ENCODE results near the gene SYK. TPM values are rescaled to one million over a fixed set of nuclear protein-coding genes. Genes with fewer than 3 reads are reported as not detected.
A peak's percentile ranks its signal among the peaks of the same experiment; 100 is the strongest.

Gene SYK
- total RNA-seq, 1 experiment from 2014 or later = 0.28 TPM

DNA sequence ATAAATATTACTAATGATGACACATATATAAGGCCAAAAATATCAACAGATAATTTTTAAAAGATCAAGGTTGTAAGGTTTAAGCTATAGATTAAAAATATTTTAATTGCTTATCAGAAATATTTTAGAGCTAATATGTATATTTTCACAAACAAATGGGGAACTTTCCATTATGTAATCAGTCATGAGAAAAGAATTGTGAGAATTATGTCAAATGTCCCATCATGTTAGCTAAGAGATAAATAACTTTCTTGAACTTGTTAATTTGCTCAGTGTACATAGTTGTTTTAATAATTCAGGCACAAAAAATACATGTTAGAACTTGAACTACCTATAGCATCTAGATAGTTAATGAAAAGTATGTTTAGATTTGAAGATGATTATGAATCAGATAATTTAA is 67.7 kb downstream of the SYK start:
- TF ChIP-seq SIN3A (IDR thresholded peaks at IDR 0.05; ENCODE audit: borderline replicate concordance, insufficient read depth, low read depth, low read length) = no peak
- no peak for TF ChIP-seq TCF7L2 (IDR thresholded peaks at IDR 0.05; ENCODE audit: low read depth, low read length)
- no peak for TF ChIP-seq REST (IDR thresholded peaks at IDR 0.05; ENCODE audit: insufficient read depth in 1 of 2, low read depth in 2 of 2, low read length in 1 of 2)
- no peak for TF ChIP-seq POLR2AphosphoS5 (IDR thresholded peaks at IDR 0.05; ENCODE audit: low read depth, low read length)
- no peak for TF ChIP-seq CTCF (IDR thresholded peaks at IDR 0.05)
- ChIA-PET CTCF (interaction anchor here (0.6 kb wide), 1 partner anchor 632 kb away, joined by 3 read pairs; no protein-coding TSS in a partner anchor), POLR2A (no interaction called here)
- Histone ChIP-seq H3K4me1 (ENCODE audit: control insufficient read depth, insufficient read depth, low read length) (no peaks in the 10 kb centered on the region), H3K27ac (ENCODE audit: low read length) (no peak overlapping the region), H3K4me3 (ENCODE audit: low read depth in 2 of 2, low read length in 2 of 2) (no peak overlapping the region), H3K9me3 (ENCODE audit: control insufficient read depth, insufficient read depth, low read depth, low read length) (no peaks in the 10 kb centered on the region), H3K27me3 (ENCODE audit: control insufficient read depth, insufficient read depth, low read length) (no peaks in the 10 kb centered on the region), H3K36me3 (ENCODE audit: control insufficient read depth, insufficient read depth, low read length) (no peaks in the 10 kb centered on the region)
- intact Hi-C loops (cut with micrococcal nuclease; ENCODE audit: unreplicated experiment) = no loop called here
- DNase-seq (ENCODE audit: low read depth, low spot score) (no peak), ATAC-seq (no peak)
- in situ Hi-C loops (cut with HindIII; ENCODE audit: low pct_unique_long_range_greater_than_20kb, low sequenced_read_pairs) = no loop called here
- BruUV-seq (replicated peaks) = no TSS peak

- peak; percentile 17 for DNase-seq (ENCODE audit: low read depth, low spot score)
- ATAC-seq = no peak
- H3K9me3 ChIP-seq (ENCODE audit: control insufficient read depth, insufficient read depth, low read depth, low read length) = no peaks in the 10 kb centered on the region
- ChIA-PET CTCF (no interaction called here), POLR2A (no interaction called here)
- TF ChIP-seq CTCF (IDR thresholded peaks at IDR 0.05) (peak; percentile 75; the same call in 1 of the 2 replicates), REST (IDR thresholded peaks at IDR 0.05; ENCODE audit: insufficient read depth in 1 of 2, low read depth in 2 of 2, low read length in 1 of 2) (no peak)
- no peak overlapping the region for H3K4me3 ChIP-seq (ENCODE audit: low read depth in 2 of 2, low read length in 2 of 2)
- no peaks in the 10 kb centered on the region for H3K27me3 ChIP-seq (ENCODE audit: control insufficient read depth, insufficient read depth, low read length)
- no peak overlapping the region for H3K27ac ChIP-seq (ENCODE audit: low read length)
- intact Hi-C loops (cut with micrococcal nuclease; ENCODE audit: unreplicated experiment) (loop anchor here (10.0 kb wide), 2 partner anchors 646 to 726 kb away; no protein-coding TSS in a partner anchor), in situ Hi-C loops (cut with HindIII; ENCODE audit: low pct_unique_long_range_greater_than_20kb, low sequenced_read_pairs) (no loop called here)
- H3K36me3 ChIP-seq (ENCODE audit: control insufficient read depth, insufficient read depth, low read length) = no peaks in the 10 kb centered on the region
- no TSS peak for BruUV-seq (replicated peaks)
- no peaks in the 10 kb centered on the region for H3K4me1 ChIP-seq (ENCODE audit: control insufficient read depth, insufficient read depth, low read length)
Measured at GRCh38 chr9:90870621-90871326, 69.2 kb downstream of the SYK start.
